ENCODE results near the gene GRK5.

GRK5 gene

DNA sequence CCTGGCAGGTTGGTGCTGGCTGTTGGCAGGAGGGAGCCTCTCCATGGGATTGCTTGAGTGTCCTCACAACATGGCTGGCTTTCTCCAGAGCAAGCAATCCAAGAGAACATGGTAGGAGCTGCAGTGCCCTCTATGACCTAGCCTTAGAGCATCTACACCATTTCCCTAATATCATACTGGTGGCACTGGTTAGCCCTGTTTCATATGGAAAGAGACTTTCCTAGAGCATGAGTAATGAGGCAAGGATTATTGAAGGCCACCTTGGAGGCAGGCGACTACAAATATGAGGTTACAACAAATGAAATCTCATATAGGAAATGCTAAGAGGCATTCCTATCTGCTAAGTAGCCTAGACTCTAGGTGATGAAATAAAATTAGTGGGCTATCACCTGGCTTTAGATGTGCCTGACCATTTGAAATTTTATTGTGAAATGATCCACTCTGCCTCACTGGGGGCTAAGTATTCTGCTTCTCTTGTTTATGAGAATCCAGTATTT lies 181.5 kb downstream of the GRK5 start:
- H3K27ac ChIP-seq (ENCODE audit: low read depth, low read length) = no peak overlapping the region

DNA sequence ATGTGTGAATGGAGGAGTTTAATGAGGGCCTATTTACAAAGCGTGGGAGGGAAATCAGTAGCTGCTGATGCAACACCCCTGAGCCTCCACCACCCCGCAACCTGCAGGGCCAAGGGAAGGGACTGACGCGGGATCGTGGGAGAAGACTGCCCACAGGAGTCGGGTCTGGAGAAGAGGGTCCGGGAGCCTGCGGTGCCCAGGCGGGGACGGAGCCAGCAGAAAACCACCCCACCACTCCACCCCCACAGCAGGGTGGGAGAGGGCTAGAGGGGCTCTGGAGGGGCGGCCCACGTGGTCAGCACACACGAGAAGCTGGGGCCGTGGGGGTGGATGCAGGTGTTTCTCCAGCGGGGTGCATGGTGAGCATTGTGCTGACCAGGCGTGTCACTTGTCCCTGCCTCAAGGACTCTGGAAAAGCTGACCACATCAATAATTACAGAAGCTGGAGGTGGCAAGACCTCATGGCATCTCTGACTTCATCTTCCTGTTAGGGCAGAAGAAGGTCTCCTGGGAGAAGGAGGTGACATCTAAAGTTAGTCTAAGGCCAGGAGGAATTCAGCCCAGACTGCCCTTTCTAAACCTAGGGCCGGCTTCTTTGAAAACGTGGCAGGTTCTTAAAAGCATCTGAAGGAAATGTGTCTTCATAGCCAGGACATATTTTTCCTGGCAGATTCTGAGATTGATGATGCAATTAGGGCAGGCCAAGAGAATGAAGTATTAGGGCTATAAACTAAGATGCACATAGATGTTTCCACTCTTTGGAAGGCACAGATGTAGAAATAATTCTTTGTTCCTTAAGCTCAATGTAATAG lies 184.3 kb downstream of the GRK5 start:
- Histone ChIP-seq H3K4me3 (ENCODE audit: low read length) (no peak overlapping the region), H3K36me3 (ENCODE audit: control insufficient read depth, low read length) (no peaks in the 10 kb centered on the region), H3K27me3 (ENCODE audit: control insufficient read depth, low read length) (peaks cover 3% of the 10 kb centered on the region; the same call in 1 of the 2 replicates), H3K9me2 (replicated peaks; ENCODE audit: control insufficient read depth, low read length) (no peaks in the 10 kb centered on the region), H4K20me1 (ENCODE audit: control insufficient read depth, insufficient read depth, low read depth, low read length) (0 out of 2 replicates have a peak, but pooled peaks cover 3% of the 10 kb centered on the region), H3K79me2 (ENCODE audit: control insufficient read depth, low read length) (no peaks in the 10 kb centered on the region), H3F3A (ENCODE audit: control insufficient read depth, insufficient read depth) (no peaks in the 10 kb centered on the region), H3K9me3 (ENCODE audit: control insufficient read depth, insufficient read depth, low read length) (no peaks in the 10 kb centered on the region), H3K27ac (ENCODE audit: low read depth, low read length) (no peak overlapping the region), H3K4me2 (ENCODE audit: low read length) (no peak overlapping the region), H3K4me1 (ENCODE audit: control insufficient read depth, low read length) (peaks cover 19% of the 10 kb centered on the region)
- TF ChIP-seq, protein P1, sequence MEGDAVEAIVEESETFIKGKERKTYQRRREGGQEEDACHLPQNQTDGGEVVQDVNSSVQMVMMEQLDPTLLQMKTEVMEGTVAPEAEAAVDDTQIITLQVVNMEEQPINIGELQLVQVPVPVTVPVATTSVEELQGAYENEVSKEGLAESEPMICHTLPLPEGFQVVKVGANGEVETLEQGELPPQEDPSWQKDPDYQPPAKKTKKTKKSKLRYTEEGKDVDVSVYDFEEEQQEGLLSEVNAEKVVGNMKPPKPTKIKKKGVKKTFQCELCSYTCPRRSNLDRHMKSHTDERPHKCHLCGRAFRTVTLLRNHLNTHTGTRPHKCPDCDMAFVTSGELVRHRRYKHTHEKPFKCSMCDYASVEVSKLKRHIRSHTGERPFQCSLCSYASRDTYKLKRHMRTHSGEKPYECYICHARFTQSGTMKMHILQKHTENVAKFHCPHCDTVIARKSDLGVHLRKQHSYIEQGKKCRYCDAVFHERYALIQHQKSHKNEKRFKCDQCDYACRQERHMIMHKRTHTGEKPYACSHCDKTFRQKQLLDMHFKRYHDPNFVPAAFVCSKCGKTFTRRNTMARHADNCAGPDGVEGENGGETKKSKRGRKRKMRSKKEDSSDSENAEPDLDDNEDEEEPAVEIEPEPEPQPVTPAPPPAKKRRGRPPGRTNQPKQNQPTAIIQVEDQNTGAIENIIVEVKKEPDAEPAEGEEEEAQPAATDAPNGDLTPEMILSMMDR (IDR thresholded peaks at IDR 0.05; ENCODE audit: low read depth, low read length, poor library complexity, severe bottlenecking) = no peak
- no peak for TF ChIP-seq EZH2phosphoT487 (IDR thresholded peaks at IDR 0.05; ENCODE audit: borderline replicate concordance, low read length)

More for the DNA sequence above, 181.5 kb downstream of the GRK5 start:
- Histone ChIP-seq H3F3A (ENCODE audit: control insufficient read depth, insufficient read depth) (no peaks in the 10 kb centered on the region), H3K4me1 (ENCODE audit: control insufficient read depth, low read length) (no peaks in the 10 kb centered on the region), H4K20me1 (ENCODE audit: control insufficient read depth, insufficient read depth, low read depth, low read length) (0 out of 2 replicates have a peak, but pooled peaks cover 3% of the 10 kb centered on the region), H3K27me3 (ENCODE audit: control insufficient read depth, low read length) (peaks cover 3% of the 10 kb centered on the region; the same call in 1 of the 2 replicates), H3K4me3 (ENCODE audit: low read length) (no peak overlapping the region), H3K9me2 (replicated peaks; ENCODE audit: control insufficient read depth, low read length) (no peaks in the 10 kb centered on the region), H3K4me2 (ENCODE audit: low read length) (no peak overlapping the region), H3K9me3 (ENCODE audit: control insufficient read depth, insufficient read depth, low read length) (no peaks in the 10 kb centered on the region), H3K36me3 (ENCODE audit: control insufficient read depth, low read length) (no peaks in the 10 kb centered on the region), H3K79me2 (ENCODE audit: control insufficient read depth, low read length) (no peaks in the 10 kb centered on the region)
- TF ChIP-seq, protein P1 (IDR thresholded peaks at IDR 0.05; ENCODE audit: low read depth, low read length, poor library complexity, severe bottlenecking) = no peak
- no peak for TF ChIP-seq EZH2phosphoT487 (IDR thresholded peaks at IDR 0.05; ENCODE audit: borderline replicate concordance, low read length)

DNA sequence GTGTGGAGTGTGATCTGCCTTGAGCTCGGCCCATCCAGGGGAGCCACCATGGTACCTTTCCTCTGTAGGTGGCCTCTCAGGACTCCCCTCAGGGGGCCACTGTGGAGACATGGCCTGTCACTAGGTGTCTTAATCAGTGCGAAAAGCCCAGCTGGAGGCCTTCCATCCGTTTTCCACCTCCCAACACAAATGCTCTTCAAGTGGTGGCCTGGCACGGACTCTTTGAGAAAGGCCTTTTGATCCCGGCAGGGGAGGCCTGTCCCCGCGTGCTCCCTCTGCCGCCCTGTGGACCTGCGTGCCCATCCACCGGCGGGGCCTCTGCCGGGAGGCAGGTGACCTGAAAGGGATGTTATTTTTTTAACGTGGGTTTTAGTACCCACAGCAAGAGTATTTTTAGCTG lies 185.6 kb downstream of the GRK5 start:
- H3K4me2 ChIP-seq (ENCODE audit: low read length) = no peak overlapping the region
- H3K27me3 ChIP-seq (ENCODE audit: control insufficient read depth, low read length) = peaks cover 3% of the 10 kb centered on the region; the same call in 1 of the 2 replicates
- H3K79me2 ChIP-seq (ENCODE audit: control insufficient read depth, low read length) = no peaks in the 10 kb centered on the region
- H3K27ac ChIP-seq (ENCODE audit: low read depth, low read length) = no peak overlapping the region
- 0 out of 2 replicates have a peak, but pooled peaks cover 3% of the 10 kb centered on the region for H4K20me1 ChIP-seq (ENCODE audit: control insufficient read depth, insufficient read depth, low read depth, low read length)
- H3K4me1 ChIP-seq (ENCODE audit: control insufficient read depth, low read length) = peaks cover 24% of the 10 kb centered on the region
- H3K36me3 ChIP-seq (ENCODE audit: control insufficient read depth, low read length) = no peaks in the 10 kb centered on the region
- TF ChIP-seq EZH2phosphoT487 (IDR thresholded peaks at IDR 0.05; ENCODE audit: borderline replicate concordance, low read length) = no peak
- TF ChIP-seq, protein P1 (IDR thresholded peaks at IDR 0.05; ENCODE audit: low read depth, low read length, poor library complexity, severe bottlenecking) = no peak
- H3K9me3 ChIP-seq (ENCODE audit: control insufficient read depth, insufficient read depth, low read length) = no peaks in the 10 kb centered on the region
- no peak overlapping the region for H3K4me3 ChIP-seq (ENCODE audit: low read length)
- no peaks in the 10 kb centered on the region for H3K9me2 ChIP-seq (replicated peaks; ENCODE audit: control insufficient read depth, low read length)
- H3F3A ChIP-seq (ENCODE audit: control insufficient read depth, insufficient read depth) = no peaks in the 10 kb centered on the region
